ENCODE data around the gene HSDL1. TPM values are rescaled to one million over a fixed set of nuclear protein-coding genes. Genes with fewer than 3 reads are reported as not detected.

Gene HSDL1
- total RNA-seq, 1 donor from 2014 or later, result 29.2 TPM

GRCh38 chr16:84181144-84181915, 36.4 kb upstream of the HSDL1 start:
- Histone ChIP-seq H3K36me3 (ENCODE audit: insufficient read depth, low read length) (peaks cover 3% of the 10 kb centered on the region), H3K79me2 (ENCODE audit: insufficient read depth, low read length) (peaks cover 37% of the 10 kb centered on the region), H3K4me1 (ENCODE audit: insufficient read depth, low read length) (peaks cover 21% of the 10 kb centered on the region), H3K9me3 (ENCODE audit: insufficient read depth, low read depth, low read length) (no peaks in the 10 kb centered on the region), H4K20me1 (ENCODE audit: insufficient read depth, low read length) (peaks cover 52% of the 10 kb centered on the region), H2AFZ (ENCODE audit: low read depth, low read length) (no peak overlapping the region), H3K9ac (ENCODE audit: low read length) (no peak overlapping the region), H3K27me3 (ENCODE audit: insufficient read depth, low read length) (no peaks in the 10 kb centered on the region), H3K4me3 (ENCODE audit: insufficient read depth, low read depth, low read length) (no peak overlapping the region), H3K27ac (ENCODE audit: low read depth, low read length) (no peak overlapping the region), H3K4me2 (ENCODE audit: low read length) (no peak overlapping the region)
- Mint-ChIP-seq H3K27me3 (ENCODE audit: low read depth, unreplicated experiment) (no peaks in the 10 kb centered on the region), H3K4me3 (ENCODE audit: unreplicated experiment) (no peak overlapping the region), H3K36me3 (ENCODE audit: low read depth, unreplicated experiment) (peaks cover 11% of the 10 kb centered on the region), H3K27ac (ENCODE audit: unreplicated experiment) (no peak overlapping the region), H3K4me1 (ENCODE audit: low read depth, unreplicated experiment) (peaks cover 25% of the 10 kb centered on the region), H3K9me3 (ENCODE audit: unreplicated experiment) (no peaks in the 10 kb centered on the region)
- DNase-seq (ENCODE audit: low read depth) (no peak), FAIRE-seq (no peak)
- no peak for TF ChIP-seq EZH2 (IDR thresholded peaks at IDR 0.05; ENCODE audit: insufficient read depth, low read length)

GRCh38 chr16:84180519-84181140, 35.7 kb upstream of the HSDL1 start:
- Mint-ChIP-seq H3K36me3 (ENCODE audit: low read depth, unreplicated experiment) (peaks cover 11% of the 10 kb centered on the region), H3K27ac (ENCODE audit: unreplicated experiment) (no peak overlapping the region), H3K27me3 (ENCODE audit: low read depth, unreplicated experiment) (no peaks in the 10 kb centered on the region), H3K4me1 (ENCODE audit: low read depth, unreplicated experiment) (peaks cover 28% of the 10 kb centered on the region), H3K9me3 (ENCODE audit: unreplicated experiment) (no peaks in the 10 kb centered on the region), H3K4me3 (ENCODE audit: unreplicated experiment) (no peak overlapping the region)
- Histone ChIP-seq H3K4me3 (ENCODE audit: insufficient read depth, low read depth, low read length) (no peak overlapping the region), H3K4me2 (ENCODE audit: low read length) (no peak overlapping the region), H3K9me3 (ENCODE audit: insufficient read depth, low read depth, low read length) (no peaks in the 10 kb centered on the region), H4K20me1 (ENCODE audit: insufficient read depth, low read length) (peaks cover 52% of the 10 kb centered on the region), H3K36me3 (ENCODE audit: insufficient read depth, low read length) (peaks cover 3% of the 10 kb centered on the region), H3K27me3 (ENCODE audit: insufficient read depth, low read length) (no peaks in the 10 kb centered on the region), H3K9ac (ENCODE audit: low read length) (no peak overlapping the region), H3K27ac (ENCODE audit: low read depth, low read length) (no peak overlapping the region), H2AFZ (ENCODE audit: low read depth, low read length) (no peak overlapping the region), H3K79me2 (ENCODE audit: insufficient read depth, low read length) (peaks cover 30% of the 10 kb centered on the region), H3K4me1 (ENCODE audit: insufficient read depth, low read length) (peaks cover 18% of the 10 kb centered on the region)
- TF ChIP-seq CTCF (IDR thresholded peaks at IDR 0.05; ENCODE audit: insufficient read depth, low read depth, low read length) (no peak), EZH2 (IDR thresholded peaks at IDR 0.05; ENCODE audit: insufficient read depth, low read length) (no peak)
- DNase-seq (ENCODE audit: low read depth), result no peak
- FAIRE-seq, result no peak

GRCh38 chr16:84179612-84180320, 34.8 kb upstream of the HSDL1 start:
- H3K36me3 Mint-ChIP-seq (ENCODE audit: low read depth, unreplicated experiment), result peaks cover 11% of the 10 kb centered on the region

More at GRCh38 chr16:84179612-84180320, 34.8 kb upstream of the HSDL1 start:
- no peak overlapping the region for H2AFZ ChIP-seq (ENCODE audit: low read depth, low read length)
- H3K9me3 ChIP-seq (ENCODE audit: insufficient read depth, low read depth, low read length), result no peaks in the 10 kb centered on the region
- no peak overlapping the region for H3K27ac ChIP-seq (ENCODE audit: low read depth, low read length)
- no peaks in the 10 kb centered on the region for H3K27me3 Mint-ChIP-seq (ENCODE audit: low read depth, unreplicated experiment)
- no peak for DNase-seq (ENCODE audit: low read depth)
- H3K36me3 ChIP-seq (ENCODE audit: insufficient read depth, low read length), result no peaks in the 10 kb centered on the region
- no peaks in the 10 kb centered on the region for H3K9me3 Mint-ChIP-seq (ENCODE audit: unreplicated experiment)
- no peaks in the 10 kb centered on the region for H3K27me3 ChIP-seq (ENCODE audit: insufficient read depth, low read length)
- H4K20me1 ChIP-seq (ENCODE audit: insufficient read depth, low read length), result peaks cover 46% of the 10 kb centered on the region
- H3K4me3 ChIP-seq (ENCODE audit: insufficient read depth, low read depth, low read length), result no peak overlapping the region
- H3K9ac ChIP-seq (ENCODE audit: low read length), result no peak overlapping the region
- peaks cover 21% of the 10 kb centered on the region for H3K79me2 ChIP-seq (ENCODE audit: insufficient read depth, low read length)
- FAIRE-seq, result no peak
- H3K4me2 ChIP-seq (ENCODE audit: low read length), result no peak overlapping the region
- H3K4me1 Mint-ChIP-seq (ENCODE audit: low read depth, unreplicated experiment), result peaks cover 34% of the 10 kb centered on the region
- no peak overlapping the region for H3K4me3 Mint-ChIP-seq (ENCODE audit: unreplicated experiment)
- H3K4me1 ChIP-seq (ENCODE audit: insufficient read depth, low read length), result peaks cover 18% of the 10 kb centered on the region
- TF ChIP-seq EZH2 (IDR thresholded peaks at IDR 0.05; ENCODE audit: insufficient read depth, low read length), result no peak
- TF ChIP-seq CTCF (IDR thresholded peaks at IDR 0.05; ENCODE audit: insufficient read depth, low read depth, low read length), result no peak
- H3K27ac Mint-ChIP-seq (ENCODE audit: unreplicated experiment), result no peak overlapping the region

Measured in astrocyte (in vitro differentiated cells and primary cell).